ACC112 (cell line): Measurements from ENCODE around the gene SEC14L5.
"Not testable (repeated sequence)": the region's sequence is repeated elsewhere in the genome, so short reads cannot be mapped to it uniquely, and the experiment has no call there.

Experiments used
- H2AFZ ChIP-seq: fragments of 200-600 bp; sonication (generic); one replicate; pipeline ENCODE4 v1.6.0; 2017; ENCODE audit warnings: antibody characterized with exemption, low read length; ENCODE audit not compliant: unreplicated experiment
- H3K27ac ChIP-seq: fragments of 200-600 bp; sonication (generic); 2 replicates; pipeline ENCODE4 v1.5.1; 2014; ENCODE audit warnings: low read depth, mild to moderate bottlenecking, antibody characterized with exemption, low read length, moderate library complexity
- H3K27me3 ChIP-seq: fragments of 200-600 bp; sonication (generic); 2 replicates; pipeline ENCODE4 v1.6.1; 2014; ENCODE audit warnings: mild to moderate bottlenecking, antibody characterized with exemption, low read length, moderate library complexity, mixed read lengths; ENCODE audit not compliant: insufficient read depth
- H3K36me3 ChIP-seq: fragments of 200-600 bp; sonication (generic); 2 replicates; pipeline ENCODE4 v1.6.1; 2016; ENCODE audit warnings: mild to moderate bottlenecking, antibody characterized with exemption, low read length, moderate library complexity, mixed read lengths; ENCODE audit not compliant: insufficient read depth
- H3K4me1 ChIP-seq: fragments of 200-600 bp; sonication (generic); one replicate; pipeline ENCODE4 v1.6.1; 2016; ENCODE audit warnings: low read length, mixed read lengths; ENCODE audit not compliant: insufficient read depth, unreplicated experiment, control insufficient read depth
- H3K4me3 ChIP-seq: fragments of 200-600 bp; sonication (generic); 2 replicates; pipeline ENCODE4 v1.5.1; 2014; ENCODE audit warnings: mild to moderate bottlenecking, low read depth, low read length
- H3K79me2 ChIP-seq: fragments of 200-600 bp; sonication (generic); one replicate; pipeline ENCODE4 v1.6.0; 2016; ENCODE audit warnings: low read length; ENCODE audit not compliant: control insufficient read depth, unreplicated experiment, insufficient read depth

Gene SEC14L5

GRCh38 chr16:4918781-4919251, 39.3 kb upstream of the SEC14L5 start:
- no peak overlapping the region for H3K4me3 ChIP-seq
- no peaks in the 10 kb centered on the region for H3K27me3 ChIP-seq
- no peaks in the 10 kb centered on the region for H3K79me2 ChIP-seq
- no peak overlapping the region for H3K27ac ChIP-seq
- peaks cover 21% of the 10 kb centered on the region for H3K4me1 ChIP-seq
- H2AFZ ChIP-seq = no peak overlapping the region
- H3K36me3 ChIP-seq = no peaks in the 10 kb centered on the region

- H3K36me3 ChIP-seq = no peaks in the 10 kb centered on the region
- no peak overlapping the region for H3K4me3 ChIP-seq
- no peaks in the 10 kb centered on the region for H3K79me2 ChIP-seq
- H3K27ac ChIP-seq = no peak overlapping the region
- no peak overlapping the region for H2AFZ ChIP-seq
- no peaks in the 10 kb centered on the region for H3K27me3 ChIP-seq
- H3K4me1 ChIP-seq = peaks cover 11% of the 10 kb centered on the region
Measured at GRCh38 chr16:4920826-4921225, 37.3 kb upstream of the SEC14L5 start.

GRCh38 chr16:4922721-4923342, 35.3 kb upstream of the SEC14L5 start:
- Histone ChIP-seq H3K27me3 (no peaks in the 10 kb centered on the region), H2AFZ (no peak overlapping the region), H3K4me1 (no peaks in the 10 kb centered on the region), H3K36me3 (peaks cover 7% of the 10 kb centered on the region), H3K27ac (no peak overlapping the region), H3K4me3 (no peak overlapping the region), H3K79me2 (no peaks in the 10 kb centered on the region)

DNA sequence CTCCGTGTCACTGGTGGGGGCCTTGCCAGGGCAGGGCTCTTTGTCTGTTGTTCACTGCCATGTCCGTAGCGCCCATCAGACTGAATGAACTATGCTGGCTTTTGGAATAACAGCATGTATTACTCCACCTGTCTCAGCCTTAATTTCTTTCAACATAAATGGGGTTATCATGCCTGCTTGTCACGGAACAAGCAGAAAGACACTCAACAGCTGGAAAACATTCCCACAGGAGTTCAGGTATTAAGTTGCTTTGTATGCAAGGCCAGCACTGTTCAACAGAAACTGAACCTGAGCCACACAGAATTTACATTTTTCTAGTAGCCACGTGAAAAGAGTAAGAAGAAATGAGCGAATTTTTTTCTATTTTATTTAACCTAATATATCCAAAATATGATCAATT, 34.3 kb upstream of the SEC14L5 start:
- H3K79me2 ChIP-seq = no peaks in the 10 kb centered on the region

GRCh38 chr16:4924593-4925292, 33.4 kb upstream of the SEC14L5 start:
- Histone ChIP-seq H3K4me3 (no peak overlapping the region), H3K36me3 (peaks cover 7% of the 10 kb centered on the region), H3K27ac (no peak overlapping the region)

More for the DNA sequence above, 34.3 kb upstream of the SEC14L5 start:
- no peak overlapping the region for H3K27ac ChIP-seq
- no peaks in the 10 kb centered on the region for H3K27me3 ChIP-seq
- no peak overlapping the region for H3K4me3 ChIP-seq
- no peaks in the 10 kb centered on the region for H3K4me1 ChIP-seq
- H3K36me3 ChIP-seq = peaks cover 7% of the 10 kb centered on the region
- H2AFZ ChIP-seq = no peak overlapping the region

DNA sequence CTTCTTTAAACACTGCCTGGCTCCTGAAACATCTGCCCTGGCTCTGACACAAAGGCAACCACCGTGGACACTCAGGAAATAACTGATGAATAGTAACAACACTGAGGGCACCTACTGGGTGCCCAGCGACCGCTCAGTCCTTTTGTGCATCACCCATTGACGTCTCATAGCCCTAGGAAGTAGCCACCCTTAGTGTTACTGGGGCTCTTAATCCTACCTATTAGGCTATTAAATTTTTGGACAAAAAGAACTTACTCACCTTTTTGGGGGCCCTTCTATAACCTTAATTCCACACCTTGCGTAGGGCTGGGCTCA, 32.9 kb upstream of the SEC14L5 start:
- H3K79me2 ChIP-seq = no peaks in the 10 kb centered on the region
- H3K36me3 ChIP-seq = peaks cover 7% of the 10 kb centered on the region

More at GRCh38 chr16:4924593-4925292, 33.4 kb upstream of the SEC14L5 start:
- no peaks in the 10 kb centered on the region for H3K4me1 ChIP-seq
- no peaks in the 10 kb centered on the region for H3K27me3 ChIP-seq
- H3K79me2 ChIP-seq = no peaks in the 10 kb centered on the region
- no peak overlapping the region for H2AFZ ChIP-seq

GRCh38 chr16:4925791-4926190, 32.3 kb upstream of the SEC14L5 start:
- H3K4me3 ChIP-seq = no peak overlapping the region
- no peaks in the 10 kb centered on the region for H3K4me1 ChIP-seq
- H3K79me2 ChIP-seq = no peaks in the 10 kb centered on the region
- H3K27me3 ChIP-seq = no peaks in the 10 kb centered on the region
- no peak overlapping the region for H2AFZ ChIP-seq
- no peak overlapping the region for H3K27ac ChIP-seq
- peaks cover 7% of the 10 kb centered on the region for H3K36me3 ChIP-seq

More for the DNA sequence above, 32.9 kb upstream of the SEC14L5 start:
- H3K4me1 ChIP-seq = no peaks in the 10 kb centered on the region
- no peak overlapping the region for H3K4me3 ChIP-seq
- no peak overlapping the region for H3K27ac ChIP-seq
- H3K27me3 ChIP-seq = no peaks in the 10 kb centered on the region
- no peak overlapping the region for H2AFZ ChIP-seq

GRCh38 chr16:4926928-4927327, 31.2 kb upstream of the SEC14L5 start:
- Histone ChIP-seq H3K79me2 (no peaks in the 10 kb centered on the region), H3K36me3 (peaks cover 7% of the 10 kb centered on the region), H3K4me3 (no peak overlapping the region), H3K27me3 (no peaks in the 10 kb centered on the region), H3K4me1 (no peaks in the 10 kb centered on the region), H2AFZ (no peak overlapping the region), H3K27ac (no peak overlapping the region)

- Histone ChIP-seq H3K36me3 (peaks cover 7% of the 10 kb centered on the region), H3K27ac (no peak overlapping the region), H3K27me3 (no peaks in the 10 kb centered on the region), H3K4me3 (no peak overlapping the region), H3K4me1 (no peaks in the 10 kb centered on the region), H3K79me2 (no peaks in the 10 kb centered on the region), H2AFZ (no peak overlapping the region)
Measured at GRCh38 chr16:4927661-4928060, 30.5 kb upstream of the SEC14L5 start.

- H3K27ac ChIP-seq = no peak overlapping the region
- H3K36me3 ChIP-seq = peaks cover 7% of the 10 kb centered on the region
- no peaks in the 10 kb centered on the region for H3K4me1 ChIP-seq
- no peaks in the 10 kb centered on the region for H3K27me3 ChIP-seq
- no peak overlapping the region for H2AFZ ChIP-seq
- no peak overlapping the region for H3K4me3 ChIP-seq
- no peaks in the 10 kb centered on the region for H3K79me2 ChIP-seq
Measured at GRCh38 chr16:4928227-4928626, 29.9 kb upstream of the SEC14L5 start.

- H2AFZ ChIP-seq, H3K4me3 ChIP-seq, H3K79me2 ChIP-seq, H3K36me3 ChIP-seq, H3K27me3 ChIP-seq, H3K4me1 ChIP-seq, H3K27ac ChIP-seq: not testable (repeated sequence)
Measured at GRCh38 chr16:4929619-4930018, 28.5 kb upstream of the SEC14L5 start.
